ENCODE data around the gene ZNF444. TPM values are rescaled to one million over a fixed set of nuclear protein-coding genes. Genes with fewer than 3 reads are reported as not detected.
"Not testable (repeated sequence)": the region's sequence is repeated elsewhere in the genome, so short reads cannot be mapped to it uniquely, and the experiment has no call there.

Gene ZNF444
- total and polyA plus RNA-seq, 8 donors: 35.4 to 52.3 (median 42.6) TPM

DNA sequence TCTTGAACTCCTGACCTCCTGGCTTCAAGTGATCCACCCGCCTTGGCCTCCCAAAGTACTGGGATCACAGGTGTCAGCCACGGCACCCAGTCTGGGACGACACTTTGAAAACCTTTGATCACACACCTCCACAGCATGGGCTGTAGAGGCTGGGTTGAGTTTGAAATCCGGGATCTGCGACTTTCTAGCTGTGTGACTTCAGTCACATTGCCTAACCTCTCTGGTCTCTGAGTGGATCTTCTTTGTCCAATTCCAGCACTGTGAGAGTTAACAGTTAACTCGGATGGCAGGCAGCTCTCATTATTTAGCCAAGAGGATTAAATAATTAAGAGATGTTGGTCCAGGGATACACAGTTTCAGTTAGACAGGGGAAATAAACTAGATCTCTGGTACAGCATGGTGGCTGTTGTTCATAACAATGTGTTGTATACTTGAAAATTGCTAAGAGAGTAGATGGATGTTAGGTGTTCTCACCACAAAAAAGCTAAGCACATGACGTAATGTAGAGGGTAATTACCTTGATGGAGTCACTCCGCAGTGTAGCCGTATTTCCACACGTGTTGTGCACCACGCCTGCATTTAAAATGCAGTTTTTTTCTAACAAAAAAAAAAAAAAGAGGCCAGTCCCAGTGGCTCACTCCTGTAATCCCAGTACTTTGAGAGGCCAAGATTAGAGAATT lies 36.6 kb downstream of the ZNF444 start:
- DNase-seq (no peak), ATAC-seq (no peak)
- Histone ChIP-seq H3K36me3 (no peaks in the 10 kb centered on the region), H3K27ac (no peak overlapping the region), H3K4me3 (no peak overlapping the region), H3K27me3 (peaks cover 6 to 44% of the 10 kb centered on the region in 2 donors), H3K9me3 (no peaks in the 10 kb centered on the region), H3K4me1 (no peaks in the 10 kb centered on the region)
- intact Hi-C loops (cut with DNase I): loop anchor here in 1 of 2 donors (10.0 kb wide), 1 partner anchor 73 kb away; no protein-coding TSS in a partner anchor
- no peak for TF ChIP-seq CTCF (IDR thresholded peaks at IDR 0.05)

GRCh38 chr19:56189785-56190184 lies 48.7 kb downstream of the ZNF444 start:
- Histone ChIP-seq H3K9me3 (no peaks in the 10 kb centered on the region), H3K4me3 (no peak overlapping the region), H3K36me3 (no peaks in the 10 kb centered on the region), H3K27me3 (no peaks in the 10 kb centered on the region), H3K4me1 (no peaks in the 10 kb centered on the region), H3K27ac (no peak overlapping the region)
- intact Hi-C loops (cut with DNase I): no loop called here
- TF ChIP-seq CTCF (IDR thresholded peaks at IDR 0.05): no peak
- no peak for DNase-seq
- ATAC-seq: no peak

GRCh38 chr19:56191115-56191514 lies 50.0 kb downstream of the ZNF444 start:
- DNase-seq (no peak), ATAC-seq (no peak)
- H3K9me3 ChIP-seq: no peaks in the 10 kb centered on the region
- H3K27ac ChIP-seq: no peak overlapping the region
- H3K4me3 ChIP-seq: no peak overlapping the region
- TF ChIP-seq CTCF (IDR thresholded peaks at IDR 0.05): no peak
- intact Hi-C loops (cut with DNase I): no loop called here
- H3K4me1 ChIP-seq: no peaks in the 10 kb centered on the region
- H3K36me3 ChIP-seq: no peaks in the 10 kb centered on the region
- peaks cover 0 to 4% of the 10 kb centered on the region in 2 donors for H3K27me3 ChIP-seq

GRCh38 chr19:56191711-56192110 lies 50.6 kb downstream of the ZNF444 start:
- no peak for TF ChIP-seq CTCF (IDR thresholded peaks at IDR 0.05)
- Histone ChIP-seq H3K4me1 (no peaks in the 10 kb centered on the region), H3K4me3 (no peak overlapping the region), H3K27ac (no peak overlapping the region), H3K36me3 (no peaks in the 10 kb centered on the region), H3K27me3 (peaks cover 0 to 5% of the 10 kb centered on the region in 2 donors), H3K9me3 (no peaks in the 10 kb centered on the region)
- intact Hi-C loops (cut with DNase I): no loop called here
- ATAC-seq (no peak), DNase-seq (no peak)

GRCh38 chr19:56193981-56194640 lies 53.0 kb downstream of the ZNF444 start:
- ATAC-seq (no peak), DNase-seq (no peak)
- Histone ChIP-seq H3K27ac (no peak overlapping the region), H3K36me3 (no peaks in the 10 kb centered on the region), H3K4me3 (no peak overlapping the region), H3K27me3 (peaks cover 0 to 5% of the 10 kb centered on the region in 2 donors), H3K9me3 (no peaks in the 10 kb centered on the region), H3K4me1 (no peaks in the 10 kb centered on the region)
- intact Hi-C loops (cut with DNase I): no loop called here
- TF ChIP-seq CTCF (IDR thresholded peaks at IDR 0.05): no peak

- DNase-seq; H3K4me3 ChIP-seq; intact Hi-C loops (cut with DNase I); ATAC-seq; H3K27ac ChIP-seq; H3K9me3 ChIP-seq; H3K27me3 ChIP-seq; H3K4me1 ChIP-seq; H3K36me3 ChIP-seq: not testable (repeated sequence)
Measured at GRCh38 chr19:56197646-56198045, 56.6 kb downstream of the ZNF444 start, which contains the start of gene ZSCAN5B. Gene ZSCAN5B (minus strand): TSS chr19:56197783. CDS start chr19:56193052, 4,731 bp downstream.
